Endothelial cell (in vitro differentiated cells): ENCODE measurements around the gene SYTL1. TPM values are rescaled to one million over a fixed set of nuclear protein-coding genes. Genes with fewer than 3 reads are reported as not detected.
A peak's percentile ranks its signal among the peaks of the same experiment; 100 is the strongest.

Experiments
- DNase-seq: peaks from one replicate; pipeline ENCODE4 v3.0.0; 2021; ENCODE audit warnings: low spot score
- H3K27ac Mint-ChIP-seq: one replicate; pipeline ENCODE4 v1.8.0; 2021; ENCODE audit warnings: mixed read lengths, inconsistent platforms; ENCODE audit not compliant: unreplicated experiment
- H3K27me3 Mint-ChIP-seq: one replicate; pipeline ENCODE4 v1.8.0; 2021; ENCODE audit warnings: mild to moderate bottlenecking, moderate library complexity, mixed read lengths, inconsistent platforms; ENCODE audit not compliant: unreplicated experiment
- H3K36me3 Mint-ChIP-seq: one replicate; pipeline ENCODE4 v1.8.0; 2021; ENCODE audit warnings: mild to moderate bottlenecking, low read depth, mixed read lengths, inconsistent platforms; ENCODE audit not compliant: unreplicated experiment
- H3K4me1 Mint-ChIP-seq: one replicate; pipeline ENCODE4 v1.8.0; 2021; ENCODE audit warnings: mild to moderate bottlenecking, mixed read lengths, inconsistent platforms; ENCODE audit not compliant: unreplicated experiment
- H3K4me3 Mint-ChIP-seq: one replicate; pipeline ENCODE4 v1.8.0; 2021; ENCODE audit warnings: mild to moderate bottlenecking, mixed read lengths, inconsistent platforms; ENCODE audit not compliant: unreplicated experiment
- H3K9me3 Mint-ChIP-seq: one replicate; pipeline ENCODE4 v1.8.0; 2021; ENCODE audit warnings: mixed read lengths, inconsistent platforms; ENCODE audit not compliant: unreplicated experiment
- total RNA-seq: library from RNA; stranded (reverse); fragmentation: NEBNext Ultra II Directional; extraction: Animal tissue kit (Norgen Biotek cat#: 25700); gene quantifications from one replicate; pipeline ENCODE4 v1.2.1, GENCODE V29; 2021; ENCODE audit not compliant: unreplicated experiment
- TF ChIP-seq, protein P1 (sequence below): fragments of 200-600 bp; sonication (generic); IDR thresholded peaks from one replicate; pipeline ENCODE4 v1.5.0; 2021; ENCODE audit warnings: antibody characterized with exemption; ENCODE audit not compliant: unreplicated experiment

The SYTL1 gene
- total RNA-seq, 1 donor from 2014 or later = 1.3 TPM

DNA sequence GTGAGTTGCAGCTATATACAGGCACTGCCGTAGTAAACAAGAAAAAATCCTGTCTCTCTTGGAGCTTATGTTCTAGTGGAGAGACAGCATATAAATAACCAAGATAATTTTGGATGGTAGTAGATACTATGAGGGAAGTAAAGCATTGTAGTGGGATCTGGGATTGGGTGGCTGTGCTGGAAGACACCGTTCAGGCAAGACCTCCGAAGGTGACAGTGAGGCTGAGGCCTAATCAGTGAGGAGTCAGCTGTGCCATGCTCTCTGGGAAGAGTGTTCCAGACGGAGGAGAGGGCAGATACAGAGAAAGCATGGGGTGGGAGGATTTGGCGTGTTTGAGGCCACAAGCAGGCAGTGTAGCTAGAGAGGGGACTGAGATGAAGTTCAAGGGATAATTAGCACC, 13.9 kb upstream of the SYTL1 start:
- Mint-ChIP-seq H3K4me3 (peak overlapping the region; percentile 75), H3K36me3 (peaks cover 17% of the 10 kb centered on the region), H3K27ac (peak overlapping the region; percentile 67), H3K9me3 (no peaks in the 10 kb centered on the region), H3K27me3 (peaks cover 3% of the 10 kb centered on the region), H3K4me1 (peaks cover 9% of the 10 kb centered on the region)
- no peak for DNase-seq
- TF ChIP-seq, protein P1, sequence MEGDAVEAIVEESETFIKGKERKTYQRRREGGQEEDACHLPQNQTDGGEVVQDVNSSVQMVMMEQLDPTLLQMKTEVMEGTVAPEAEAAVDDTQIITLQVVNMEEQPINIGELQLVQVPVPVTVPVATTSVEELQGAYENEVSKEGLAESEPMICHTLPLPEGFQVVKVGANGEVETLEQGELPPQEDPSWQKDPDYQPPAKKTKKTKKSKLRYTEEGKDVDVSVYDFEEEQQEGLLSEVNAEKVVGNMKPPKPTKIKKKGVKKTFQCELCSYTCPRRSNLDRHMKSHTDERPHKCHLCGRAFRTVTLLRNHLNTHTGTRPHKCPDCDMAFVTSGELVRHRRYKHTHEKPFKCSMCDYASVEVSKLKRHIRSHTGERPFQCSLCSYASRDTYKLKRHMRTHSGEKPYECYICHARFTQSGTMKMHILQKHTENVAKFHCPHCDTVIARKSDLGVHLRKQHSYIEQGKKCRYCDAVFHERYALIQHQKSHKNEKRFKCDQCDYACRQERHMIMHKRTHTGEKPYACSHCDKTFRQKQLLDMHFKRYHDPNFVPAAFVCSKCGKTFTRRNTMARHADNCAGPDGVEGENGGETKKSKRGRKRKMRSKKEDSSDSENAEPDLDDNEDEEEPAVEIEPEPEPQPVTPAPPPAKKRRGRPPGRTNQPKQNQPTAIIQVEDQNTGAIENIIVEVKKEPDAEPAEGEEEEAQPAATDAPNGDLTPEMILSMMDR = no peak

DNA sequence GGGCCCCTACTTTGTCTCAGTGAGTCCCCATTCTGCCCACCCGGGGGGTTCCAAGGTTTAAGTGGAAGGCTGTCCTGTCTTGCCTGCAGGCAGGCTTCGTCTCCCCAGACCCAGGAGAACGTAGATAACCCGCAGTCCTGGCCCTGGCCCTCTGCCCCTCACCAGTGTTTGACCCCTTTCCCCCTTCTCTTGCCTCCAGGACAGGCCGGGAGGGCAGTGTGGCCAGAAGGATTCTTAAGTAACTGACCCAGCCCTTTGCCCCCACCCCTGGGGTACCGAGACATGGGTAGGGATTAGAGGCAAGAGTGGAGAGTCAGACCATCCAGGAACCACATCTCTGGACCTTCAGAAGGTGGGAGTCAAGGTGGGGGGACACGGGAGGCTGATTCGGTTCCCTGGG, 11.0 kb upstream of the SYTL1 start:
- Mint-ChIP-seq H3K27me3 (peaks cover 3% of the 10 kb centered on the region), H3K27ac (no peak overlapping the region), H3K36me3 (peaks cover 23% of the 10 kb centered on the region), H3K9me3 (no peaks in the 10 kb centered on the region), H3K4me3 (no peak overlapping the region), H3K4me1 (peaks cover 8% of the 10 kb centered on the region)
- TF ChIP-seq, protein P1 = no peak
- no peak for DNase-seq

DNA sequence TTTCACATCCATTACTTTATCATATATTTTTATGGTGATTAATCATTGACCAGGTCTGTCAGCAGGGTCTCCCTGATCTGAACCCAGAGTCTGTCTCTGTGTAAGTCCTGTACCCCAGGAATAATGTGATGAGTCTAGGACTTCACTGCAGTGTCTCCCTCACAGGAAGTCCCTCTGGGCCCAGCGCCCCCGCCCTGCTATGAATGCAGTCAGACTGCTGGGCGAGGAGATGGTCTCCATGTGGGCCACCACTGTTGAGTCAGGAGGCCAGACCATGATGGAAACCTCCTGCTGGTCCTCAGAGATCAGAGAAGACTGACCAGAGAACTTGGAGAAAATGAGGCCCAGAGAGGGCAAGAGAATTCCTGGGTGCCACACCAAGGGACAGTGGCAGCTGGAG, 10.4 kb upstream of the SYTL1 start:
- Mint-ChIP-seq H3K36me3 (peaks cover 26% of the 10 kb centered on the region), H3K4me3 (no peak overlapping the region), H3K27ac (no peak overlapping the region), H3K27me3 (peaks cover 3% of the 10 kb centered on the region), H3K9me3 (no peaks in the 10 kb centered on the region), H3K4me1 (peaks cover 8% of the 10 kb centered on the region)
- DNase-seq = no peak
- TF ChIP-seq, protein P1 = no peak

DNA sequence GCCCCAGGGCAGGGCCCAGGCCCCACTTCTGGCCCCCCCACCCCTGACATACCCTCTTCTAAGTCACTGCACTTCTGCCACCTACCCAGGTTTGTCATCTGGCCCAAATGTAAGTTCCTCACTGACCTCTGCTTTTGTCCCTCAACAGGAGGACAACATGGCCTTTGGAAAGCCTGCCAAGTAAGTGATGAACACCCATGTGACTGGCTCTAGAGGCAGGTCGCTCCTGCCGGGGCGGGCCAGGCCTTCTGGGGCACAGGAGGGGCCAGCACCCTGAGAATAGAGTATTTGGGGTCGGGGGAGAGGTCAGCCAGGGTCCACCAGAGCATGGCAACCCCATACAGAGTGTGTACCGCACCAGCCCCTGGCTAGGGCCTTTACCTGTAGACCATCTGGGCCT, 9.9 kb upstream of the SYTL1 start:
- peaks cover 3% of the 10 kb centered on the region for H3K27me3 Mint-ChIP-seq
- peaks cover 31% of the 10 kb centered on the region for H3K36me3 Mint-ChIP-seq
- H3K4me3 Mint-ChIP-seq = no peak overlapping the region
- peaks cover 8% of the 10 kb centered on the region for H3K4me1 Mint-ChIP-seq
- no peak for DNase-seq
- TF ChIP-seq, protein P1 = no peak
- H3K27ac Mint-ChIP-seq = no peak overlapping the region
- no peaks in the 10 kb centered on the region for H3K9me3 Mint-ChIP-seq

DNA sequence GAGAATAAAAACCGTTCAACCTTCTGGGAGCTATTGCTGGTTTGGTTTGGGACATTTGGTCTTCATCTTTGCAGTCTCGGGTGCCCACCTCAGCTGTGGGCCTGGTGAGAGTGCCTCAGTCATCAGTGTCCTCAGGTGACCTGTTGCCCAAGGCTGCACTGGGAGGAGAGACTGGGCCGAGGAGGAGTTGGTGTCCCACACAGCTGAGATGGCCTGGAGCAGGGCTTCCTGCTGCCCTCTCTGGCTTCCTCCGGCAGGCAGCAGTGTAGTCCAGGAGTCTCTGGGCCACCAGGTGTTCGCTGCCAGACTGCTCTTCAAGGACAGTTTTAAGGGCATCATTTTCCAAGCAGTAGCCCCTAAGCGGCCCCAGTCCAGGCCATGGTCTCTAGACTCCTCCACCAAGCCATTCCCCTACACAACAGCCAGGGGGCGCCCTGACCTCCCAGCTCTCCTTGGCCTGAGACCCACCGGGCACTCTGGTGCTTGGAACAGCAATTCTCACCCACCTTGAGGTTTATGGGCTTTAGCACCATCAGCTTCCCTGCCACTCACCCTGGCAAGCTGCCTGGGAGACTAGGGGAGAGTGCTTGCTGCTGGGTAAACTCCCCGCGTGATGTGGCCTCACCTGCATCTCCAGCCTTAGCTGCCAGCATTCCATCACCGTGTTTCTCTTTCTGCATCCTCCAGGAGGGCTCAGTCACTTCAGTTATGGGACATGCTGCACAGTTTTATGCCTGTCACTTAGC, 9.1 kb upstream of the SYTL1 start:
- Mint-ChIP-seq H3K4me1 (peaks cover 8% of the 10 kb centered on the region), H3K27me3 (peaks cover 3% of the 10 kb centered on the region), H3K27ac (no peak overlapping the region), H3K36me3 (peaks cover 30% of the 10 kb centered on the region), H3K4me3 (peak overlapping the region; percentile 77), H3K9me3 (no peaks in the 10 kb centered on the region)
- DNase-seq = peak; percentile 77
- TF ChIP-seq, protein P1 = peak; percentile 81
